Amygdala (tissue), 56 donors: Measurements from ENCODE around the gene HEATR5A.
A peak's percentile ranks its signal among the peaks of the same experiment; 100 is the strongest.

ENCODE experiments used
- DNase-seq, 56 donors: peaks; one replicate each; lab custom pipeline; 2025; lab: John Stamatoyannopoulos, UW

The HEATR5A gene

DNA sequence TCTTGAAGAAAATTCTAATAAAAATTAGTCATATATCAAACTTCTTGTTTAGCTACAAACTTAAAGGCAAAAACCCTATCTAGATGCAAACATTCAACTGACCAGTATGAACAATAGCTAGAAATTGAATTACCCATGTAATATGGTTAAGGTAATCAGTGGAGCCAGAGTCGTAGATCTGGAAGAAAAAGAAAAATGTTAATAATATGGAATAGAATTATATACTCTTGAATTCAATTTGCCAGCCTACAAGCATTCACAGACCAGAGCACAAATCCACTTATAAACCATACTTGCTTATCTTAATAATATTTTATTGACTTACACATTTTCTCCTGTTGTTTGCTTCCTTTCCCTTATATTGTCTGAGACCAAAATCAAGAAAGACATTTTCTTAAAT lies 7.7 kb upstream of the HEATR5A start:
- DNase-seq = no peak

GRCh38 chr14:31426663-31427062 lies 6.3 kb upstream of the HEATR5A start:
- no peak for DNase-seq

DNA sequence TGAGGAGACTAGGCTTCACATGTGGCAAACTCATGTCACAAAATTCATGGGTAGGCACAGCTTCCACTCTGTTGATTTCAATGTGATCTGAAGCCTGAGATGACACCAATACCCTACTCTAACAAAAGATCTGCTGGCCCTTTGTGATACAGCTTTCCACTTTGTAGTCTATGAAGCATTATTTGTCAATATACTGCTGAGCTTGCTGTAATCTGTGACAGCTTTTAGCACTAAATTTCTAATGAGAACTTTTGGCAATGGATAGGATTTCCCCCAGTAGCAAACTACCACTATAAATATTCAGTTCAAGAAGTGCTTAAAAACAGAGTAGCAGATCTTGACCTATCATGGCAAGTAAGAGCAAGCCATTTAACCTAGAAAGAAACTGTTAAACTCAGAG lies 5.6 kb upstream of the HEATR5A start:
- DNase-seq = no peak

- no peak for DNase-seq
These were observed 850 bp upstream of the HEATR5A start for GRCh38 chr14:31421200-31421599.

DNA sequence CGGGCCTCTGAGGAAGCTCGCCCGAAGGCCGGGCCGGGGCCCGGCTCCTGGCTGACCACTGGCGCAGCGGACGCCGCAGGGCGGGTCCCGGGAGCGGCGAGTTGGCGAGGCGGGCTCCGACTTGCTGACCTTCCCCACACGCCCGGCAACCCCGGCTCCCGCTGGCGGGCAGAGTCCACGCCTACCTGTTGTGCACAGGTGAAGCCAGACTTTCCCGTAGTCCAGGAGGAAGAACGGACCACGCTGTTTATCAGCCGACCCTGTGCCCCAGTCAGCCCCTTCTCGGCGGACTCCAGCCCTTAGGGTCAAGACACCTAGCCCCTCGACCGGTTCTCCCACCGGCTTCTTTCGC lies 407 bp downstream of the HEATR5A start:
- peak in 36 of 56 donors; percentile 1 to 59 (median 37) for DNase-seq

DNA sequence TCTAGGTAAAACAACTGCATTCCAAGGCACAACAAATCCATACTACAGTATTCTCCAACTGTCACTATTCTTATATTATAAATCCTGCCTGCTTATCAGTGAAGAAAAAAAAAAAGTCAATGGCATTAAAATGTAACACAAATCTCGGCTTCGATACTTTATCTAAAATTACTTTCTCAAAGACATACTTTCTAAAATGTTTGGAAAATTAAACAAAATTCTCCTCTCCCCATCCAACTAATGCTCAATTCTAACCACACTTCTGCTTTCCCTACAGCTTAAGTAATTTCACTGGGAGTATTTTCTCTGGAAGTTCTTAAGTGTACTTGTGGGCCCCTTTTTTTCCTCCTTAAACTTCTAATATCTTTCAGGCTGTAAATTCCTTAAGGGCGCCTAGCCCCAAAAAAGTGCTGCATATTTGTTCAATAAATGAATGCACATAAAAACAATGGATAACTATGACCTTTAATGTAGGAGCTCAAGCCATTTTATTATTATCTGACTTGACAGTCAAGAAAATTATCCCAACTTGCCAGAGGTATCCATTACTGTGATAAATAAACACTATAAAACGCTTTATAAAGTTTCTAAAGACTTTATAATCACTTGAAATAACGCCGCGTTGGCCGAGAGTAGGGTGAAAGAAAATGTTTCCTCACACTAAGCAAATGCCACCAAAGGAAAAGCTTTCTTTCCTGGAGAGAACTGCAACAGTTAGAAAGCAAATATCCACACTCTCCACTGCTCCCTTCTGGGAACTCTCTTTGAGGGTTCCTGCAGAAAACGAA lies 977 bp downstream of the HEATR5A start:
- DNase-seq = no peak

DNA sequence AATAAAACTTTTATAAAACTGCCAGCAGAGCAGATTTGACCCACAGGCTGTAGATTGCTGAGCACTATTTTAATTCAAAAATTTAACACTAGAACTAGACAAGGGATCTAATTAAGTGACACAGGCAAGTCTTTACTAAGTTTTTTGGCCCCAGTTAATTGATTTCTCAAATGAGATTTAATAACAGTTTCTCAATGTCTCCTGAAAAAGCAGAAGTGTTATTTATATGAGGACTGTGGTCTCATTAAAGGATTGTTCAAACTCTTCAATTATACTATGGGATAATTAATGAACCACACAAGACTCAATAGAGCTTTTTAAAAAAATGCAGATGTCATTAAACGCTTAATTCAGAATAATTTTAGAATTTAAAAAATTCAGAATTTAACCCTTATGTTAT lies 1.9 kb downstream of the HEATR5A start:
- DNase-seq = no peak

- DNase-seq = no peak
These were observed 6.0 kb downstream of the HEATR5A start for GRCh38 chr14:31414190-31414833.

- no peak for DNase-seq
These were observed 9.1 kb downstream of the HEATR5A start for GRCh38 chr14:31411218-31411727.

DNA sequence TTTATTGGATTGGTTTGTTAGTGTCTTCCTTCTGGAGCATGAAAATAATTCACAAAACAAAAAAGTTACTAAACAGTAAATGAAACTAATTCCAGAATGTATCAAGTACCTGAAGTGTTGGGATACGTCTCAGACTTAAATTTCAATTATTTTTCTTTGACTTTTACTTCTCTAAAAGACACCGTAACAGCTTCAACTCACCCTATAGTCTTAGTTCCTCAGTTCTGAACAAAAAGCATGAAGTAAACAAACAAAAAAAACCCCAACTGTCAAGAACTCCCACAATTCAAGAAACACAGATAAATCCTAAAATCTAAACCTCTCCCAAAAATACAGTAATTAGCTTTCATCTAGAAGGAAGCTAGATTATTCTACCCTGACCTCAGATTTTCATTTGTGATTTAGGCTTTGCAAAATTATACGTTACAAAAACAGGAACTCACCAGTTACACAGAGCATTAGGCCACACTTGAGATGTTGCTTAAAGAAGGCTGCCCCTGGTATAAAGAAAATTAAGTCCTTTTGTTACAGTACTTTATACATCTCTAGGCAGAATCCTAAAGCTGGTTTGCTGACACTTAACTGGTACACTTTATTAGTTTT lies 10.2 kb downstream of the HEATR5A start:
- DNase-seq = no peak

- DNase-seq = no peak
These were observed 11.9 kb downstream of the HEATR5A start for GRCh38 chr14:31408421-31408820.

DNA sequence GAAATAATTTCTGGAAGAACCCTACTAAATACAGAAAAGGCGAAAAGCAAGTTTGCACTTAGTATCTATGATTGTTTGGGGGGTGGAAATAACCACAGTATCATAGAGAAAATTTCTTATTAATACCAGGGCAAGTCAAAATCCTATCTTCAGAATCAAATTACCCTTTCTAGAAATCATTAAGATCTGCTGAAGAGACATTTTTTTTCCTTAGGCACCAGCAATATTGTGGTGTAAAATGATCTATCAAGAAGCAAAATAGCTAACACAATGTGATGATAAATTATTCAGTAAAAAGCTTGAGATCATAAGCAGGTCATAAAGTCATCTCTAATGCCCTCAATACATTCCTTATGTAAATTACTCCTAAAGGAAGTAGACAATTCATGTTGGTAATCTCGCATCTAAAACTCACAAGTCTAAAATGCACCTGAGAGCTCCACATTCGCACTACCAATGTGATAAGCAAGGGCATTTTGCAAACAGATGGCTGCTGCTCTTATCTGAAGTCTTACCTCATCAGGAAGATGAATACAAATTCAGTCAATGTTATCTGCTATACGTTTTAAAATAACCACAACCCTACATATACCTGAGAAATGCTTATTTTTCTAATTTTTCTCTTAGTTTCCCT lies 14.6 kb downstream of the HEATR5A start:
- no peak for DNase-seq

DNA sequence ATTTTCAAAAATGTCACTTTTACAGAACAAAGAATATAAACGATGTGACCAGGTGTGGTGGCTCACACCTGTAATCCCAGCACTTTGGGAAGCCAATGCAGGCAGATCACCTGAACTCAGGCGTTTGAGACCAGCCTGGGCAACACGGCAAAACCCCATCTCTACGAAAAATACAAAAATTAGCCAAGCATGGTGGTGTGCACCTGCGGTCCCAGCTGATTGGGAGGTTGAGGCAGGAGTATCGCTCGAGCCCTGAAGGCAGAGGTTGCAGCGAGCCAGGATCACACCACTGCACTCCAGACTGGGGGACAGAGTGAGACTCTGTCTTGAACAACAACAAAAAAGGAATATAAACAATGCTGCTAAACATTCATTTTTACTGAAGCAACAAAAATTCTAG lies 15.2 kb downstream of the HEATR5A start:
- no peak for DNase-seq

DNA sequence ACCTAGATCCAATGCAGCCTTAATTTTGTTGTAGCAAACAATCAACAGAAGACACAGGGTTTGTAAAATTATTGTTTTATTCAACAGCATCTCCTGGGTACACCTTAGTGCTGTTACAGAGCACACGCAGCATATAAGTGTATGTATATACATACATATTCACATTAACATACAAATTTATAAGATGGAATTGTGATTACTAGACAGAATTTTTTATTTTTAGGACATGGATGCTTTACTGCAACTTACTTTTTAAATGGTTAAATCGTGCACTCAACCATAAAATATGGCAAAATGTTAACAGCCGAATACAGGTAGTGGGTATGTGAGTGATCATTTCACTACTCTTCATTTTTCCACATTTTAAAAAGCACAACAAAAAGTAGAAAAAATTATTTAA lies 16.6 kb downstream of the HEATR5A start:
- DNase-seq = no peak

GRCh38 chr14:31402764-31403439 lies 17.4 kb downstream of the HEATR5A start:
- DNase-seq = no peak

DNA sequence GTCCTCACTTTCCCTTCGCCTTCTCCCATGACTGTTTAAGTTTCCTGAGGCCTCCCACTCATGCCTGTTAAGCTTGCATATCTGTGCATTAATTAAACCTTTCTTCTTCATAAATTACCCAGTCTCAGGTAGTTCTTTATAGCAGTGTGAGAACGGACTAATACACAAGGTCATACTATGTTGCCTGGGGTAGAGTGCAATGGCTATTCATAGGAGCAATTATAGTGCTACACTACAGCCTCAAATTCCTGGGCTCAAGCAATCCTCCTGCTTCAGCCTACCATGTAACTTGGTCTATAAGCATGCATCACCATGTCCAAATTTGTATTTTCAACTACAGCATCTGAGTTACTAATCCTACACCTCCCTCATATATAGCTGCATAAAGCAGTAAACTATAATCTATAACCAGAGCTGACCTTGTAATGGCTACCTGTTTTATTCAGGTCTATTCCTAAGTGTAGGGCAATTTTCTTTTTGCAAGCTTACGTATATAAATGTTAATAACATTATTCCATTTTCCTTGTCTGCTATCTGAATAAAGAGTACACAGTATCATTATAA lies 18.9 kb downstream of the HEATR5A start:
- no peak for DNase-seq

GRCh38 chr14:31400031-31400638 lies 20.2 kb downstream of the HEATR5A start:
- no peak for DNase-seq

DNA sequence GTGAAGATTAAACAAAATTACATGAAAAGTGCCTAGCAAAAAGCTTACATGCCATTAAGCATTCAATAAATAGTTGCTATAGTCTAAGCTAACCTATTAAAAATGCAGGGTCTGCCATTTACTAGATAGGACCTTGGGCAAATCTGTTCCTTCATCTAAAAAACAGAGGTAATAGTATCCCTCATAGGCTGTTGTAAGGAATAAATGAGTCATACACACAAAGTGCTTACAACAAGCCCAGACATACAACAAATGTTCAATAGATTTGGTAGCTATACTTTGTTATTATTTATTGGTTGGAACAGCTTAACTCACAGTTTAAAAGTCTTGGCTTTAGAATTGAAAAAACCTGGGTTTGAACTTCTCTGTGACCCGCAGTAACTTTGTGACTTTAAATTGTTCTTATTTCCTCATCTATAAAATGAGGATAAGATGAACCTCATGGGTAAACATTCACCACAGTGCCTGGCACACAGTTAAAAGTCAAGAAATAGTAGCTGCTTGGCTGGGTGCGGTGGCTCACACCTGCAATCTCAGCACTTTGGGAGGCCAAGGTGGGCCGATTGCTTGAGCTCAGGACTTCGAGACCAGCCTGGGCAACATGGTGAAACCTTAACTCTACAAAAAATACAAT lies 24.7 kb downstream of the HEATR5A start:
- no peak for DNase-seq

GRCh38 chr14:31395119-31395518 lies 25.2 kb downstream of the HEATR5A start:
- no peak for DNase-seq
